Gastrocnemius medialis (tissue), 4 donors: Measurements from ENCODE around the gene DRICH1. TPM values are rescaled to one million over a fixed set of nuclear protein-coding genes. Genes with fewer than 3 reads are reported as not detected.
"Not testable (repeated sequence)": the region's sequence is repeated elsewhere in the genome, so short reads cannot be mapped to it uniquely, and the experiment has no call there.

Experiments
- ATAC-seq, 2 donors: fragments of 150-250 bp; one replicate each; pipeline ENCODE4 v1.9.1; 2016
- DNase-seq, 2 donors: peaks; one replicate each; pipeline ENCODE4 v3.0.0-alpha.2; 2019
- H3K27ac ChIP-seq, 4 donors: fragments of 200-600 bp; sonication (generic); 1 replicate in 1 of 4; 2 replicates in 3 of 4; pipeline ENCODE4 v1.5.1; 2016 to 2018; ENCODE audit warnings: mild to moderate bottlenecking in 2 of 4, moderate library complexity in 1 of 4
- H3K27me3 ChIP-seq, 3 donors: fragments of 200-600 bp; sonication (generic) in 2 of 3; 1 replicate in 1 of 3; 2 replicates in 2 of 3; pipeline versions ENCODE4 v1.5.1 to v1.6.0; 2016 to 2019; ENCODE audit warnings: mild to moderate bottlenecking in 1 of 3, moderate library complexity in 1 of 3
- H3K36me3 ChIP-seq, 2 donors: fragments of 200-600 bp; sonication (generic) in 1 of 2; one replicate each; pipeline ENCODE4 v1.5.1; 2017 to 2018
- H3K4me1 ChIP-seq, 2 donors: fragments of 200-600 bp; sonication (generic) in 1 of 2; one replicate each; pipeline ENCODE4 v1.5.1; 2016 to 2017; ENCODE audit warnings: mild to moderate bottlenecking in 2 of 2
- H3K4me3 ChIP-seq, 4 donors: fragments of 200-600 bp; sonication (generic) in 3 of 4; 1 replicate in 1 of 4; 2 replicates in 3 of 4; pipeline ENCODE4 v1.5.1; 2016 to 2019; ENCODE audit warnings: mild to moderate bottlenecking in 2 of 4
- H3K9me3 ChIP-seq, 3 donors: fragments of 200-600 bp; sonication (generic) in 2 of 3; 1 replicate in 1 of 3; 2 replicates in 2 of 3; pipeline ENCODE4 v1.5.1; 2016 to 2019
- POLR2A ChIP-seq, 2 donors: fragments of 450-650 bp; IDR thresholded peaks; one replicate each; pipeline ENCODE4 v1.6.1; 2017; ENCODE audit warnings: antibody characterized with exemption in 2 of 2, mild to moderate bottlenecking in 2 of 2, moderate library complexity in 2 of 2
- in situ Hi-C, 4 donors: fragments of 200-750 bp; cut with MboI; loops; one replicate each; pipeline versions ENCODE4 v1.15.0 to v1.8.0; 2017; ENCODE audit warnings: low sequenced_read_pairs in 4 of 4
- intact Hi-C: fragments of 100-400 bp; cut with DNase I; formaldehyde crosslinking; loops from one replicate; pipeline ENCODE4 v1.15.1; 2023; ENCODE audit warnings: low total_unique reads
- total RNA-seq, 4 donors: library from RNA; depleted of rRNA; stranded (reverse); fragments of >200 nt; gene quantifications; one replicate each; pipeline versions ENCODE4 v1.1.0 to v1.2.3, GENCODE V29; 2016
- TF ChIP-seq, protein P1 (sequence below), 5 experiments: fragments of 450-650 bp in 3 of 5; fragments of 200-600 bp in 2 of 5; sonication (generic) in 2 of 5; IDR thresholded peaks in 4 of 5; conservative IDR thresholded peaks in 1 of 5; 1 replicate in 4 of 5; 2 replicates in 1 of 5; pipeline ENCODE4 v1.5.1; 2016 to 2019; ENCODE audit warnings: antibody characterized with exemption in 5 of 5, mild to moderate bottlenecking in 3 of 5, moderate library complexity in 3 of 5

Gene DRICH1
- total RNA-seq, 4 donors from 2014 or later: not detected

DNA sequence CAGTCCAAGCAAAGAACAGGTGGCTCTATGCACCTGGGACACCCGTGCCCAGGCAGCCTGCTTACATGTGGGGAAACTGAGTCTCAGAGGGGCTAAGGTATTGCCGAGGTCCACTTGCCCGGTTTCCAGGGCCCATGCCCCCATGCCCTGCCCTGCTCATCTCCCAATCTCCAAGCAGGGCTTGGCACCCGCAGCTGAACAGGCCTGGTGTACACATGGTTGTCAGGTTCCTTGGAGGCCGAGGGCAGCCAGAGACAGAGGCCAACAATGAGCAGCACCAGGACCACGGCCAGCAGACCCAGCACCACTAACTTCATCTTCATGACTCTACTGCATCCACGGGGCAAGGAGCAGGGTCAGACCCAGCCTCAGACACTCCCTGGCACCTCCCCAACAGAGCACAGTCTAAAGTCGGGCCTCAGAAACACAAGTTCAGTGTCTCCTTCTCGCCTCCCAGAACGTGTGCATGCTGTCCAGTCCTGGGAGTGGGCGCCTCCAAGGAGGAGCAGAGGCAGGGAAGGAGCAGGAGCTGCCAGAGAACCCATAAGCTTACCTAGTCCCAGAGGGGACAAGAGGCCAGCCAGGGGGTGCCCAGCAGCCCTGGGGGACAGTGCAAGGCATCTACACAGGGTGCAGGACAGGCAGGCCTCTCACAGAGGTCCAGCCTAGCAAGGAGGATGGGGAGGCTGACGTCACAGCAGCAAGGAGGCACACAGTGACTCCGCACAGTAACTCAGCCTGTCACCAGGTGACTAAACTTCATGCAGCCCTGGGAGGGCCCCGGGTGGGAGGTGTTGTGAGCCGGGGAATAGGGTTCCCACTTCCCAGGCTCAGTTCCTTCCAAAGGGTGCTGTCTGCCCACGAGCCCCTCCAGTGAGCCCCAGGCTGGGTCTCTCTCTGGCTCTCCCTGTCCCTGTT, 38.5 kb upstream of the DRICH1 start:
- no peaks in the 10 kb centered on the region for H3K36me3 ChIP-seq
- H3K27ac ChIP-seq: no peak overlapping the region
- in situ Hi-C loops: no loop called here
- TF ChIP-seq, protein P1, sequence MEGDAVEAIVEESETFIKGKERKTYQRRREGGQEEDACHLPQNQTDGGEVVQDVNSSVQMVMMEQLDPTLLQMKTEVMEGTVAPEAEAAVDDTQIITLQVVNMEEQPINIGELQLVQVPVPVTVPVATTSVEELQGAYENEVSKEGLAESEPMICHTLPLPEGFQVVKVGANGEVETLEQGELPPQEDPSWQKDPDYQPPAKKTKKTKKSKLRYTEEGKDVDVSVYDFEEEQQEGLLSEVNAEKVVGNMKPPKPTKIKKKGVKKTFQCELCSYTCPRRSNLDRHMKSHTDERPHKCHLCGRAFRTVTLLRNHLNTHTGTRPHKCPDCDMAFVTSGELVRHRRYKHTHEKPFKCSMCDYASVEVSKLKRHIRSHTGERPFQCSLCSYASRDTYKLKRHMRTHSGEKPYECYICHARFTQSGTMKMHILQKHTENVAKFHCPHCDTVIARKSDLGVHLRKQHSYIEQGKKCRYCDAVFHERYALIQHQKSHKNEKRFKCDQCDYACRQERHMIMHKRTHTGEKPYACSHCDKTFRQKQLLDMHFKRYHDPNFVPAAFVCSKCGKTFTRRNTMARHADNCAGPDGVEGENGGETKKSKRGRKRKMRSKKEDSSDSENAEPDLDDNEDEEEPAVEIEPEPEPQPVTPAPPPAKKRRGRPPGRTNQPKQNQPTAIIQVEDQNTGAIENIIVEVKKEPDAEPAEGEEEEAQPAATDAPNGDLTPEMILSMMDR (IDR thresholded peaks at IDR 0.05 in 4 of 5, conservative IDR thresholded peaks at IDR 0.05 in 1 of 5): no peak
- TF ChIP-seq POLR2A (IDR thresholded peaks at IDR 0.05): no peak
- ATAC-seq (no peak), DNase-seq (no peak)
- no peaks in the 10 kb centered on the region for H3K9me3 ChIP-seq
- intact Hi-C loops: no loop called here
- H3K4me1 ChIP-seq: peaks cover 0 to 1% of the 10 kb centered on the region in 2 donors
- H3K27me3 ChIP-seq: no peaks in the 10 kb centered on the region
- no peak overlapping the region for H3K4me3 ChIP-seq

DNA sequence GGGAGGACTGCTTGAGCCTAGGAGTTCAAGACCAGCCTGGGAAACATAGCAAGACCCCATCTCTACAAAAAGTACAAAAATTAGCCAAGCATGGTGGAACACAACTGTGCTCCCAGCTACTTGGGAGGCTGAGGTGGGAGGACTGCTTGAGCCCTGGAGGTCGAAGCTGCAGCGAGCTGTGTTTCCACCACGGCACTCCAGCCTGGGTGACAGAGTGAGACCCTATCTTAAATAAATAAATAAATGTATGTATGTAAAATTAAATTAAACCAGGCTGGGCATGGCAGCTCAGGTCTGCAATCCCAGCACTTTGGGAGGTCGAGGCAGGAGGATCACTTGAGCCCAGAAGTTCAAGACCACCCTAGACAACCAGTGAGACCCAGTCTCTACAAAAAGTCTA, 28.3 kb upstream of the DRICH1 start:
- H3K27me3 ChIP-seq, H3K27ac ChIP-seq, H3K4me3 ChIP-seq, ATAC-seq, intact Hi-C loops, H3K9me3 ChIP-seq, DNase-seq, in situ Hi-C loops, H3K4me1 ChIP-seq: not testable (repeated sequence)
- peaks cover 0 to 16% of the 10 kb centered on the region in 2 donors for H3K36me3 ChIP-seq

DNA sequence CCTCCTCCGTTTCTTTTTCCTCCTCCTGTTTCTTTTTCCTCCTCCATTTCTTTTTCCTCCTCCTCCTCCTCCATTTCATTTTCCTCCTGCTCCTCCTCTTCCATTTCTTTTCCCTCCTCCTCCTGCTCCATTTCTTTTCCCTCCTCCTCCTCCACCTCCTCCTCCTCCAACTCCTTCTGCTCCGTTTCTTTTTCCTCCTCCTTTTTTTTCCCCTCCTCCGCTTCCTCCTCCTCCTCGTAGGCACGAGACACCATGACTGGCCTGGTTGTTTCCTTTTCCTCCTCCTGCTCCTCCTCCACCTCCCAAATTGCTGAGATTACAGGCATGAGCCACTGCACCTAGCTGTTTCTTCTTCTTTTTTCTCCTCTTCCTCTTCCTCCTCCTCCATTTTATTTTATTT, 25.6 kb upstream of the DRICH1 start:
- Histone ChIP-seq H3K36me3 (peaks cover 0 to 16% of the 10 kb centered on the region in 2 donors), H3K9me3 (no peaks in the 10 kb centered on the region), H3K27me3 (no peaks in the 10 kb centered on the region), H3K27ac (no peak overlapping the region), H3K4me3 (no peak overlapping the region), H3K4me1 (no peaks in the 10 kb centered on the region)
- DNase-seq (no peak), ATAC-seq (no peak)
- TF ChIP-seq, protein P1 (IDR thresholded peaks at IDR 0.05 in 4 of 5, conservative IDR thresholded peaks at IDR 0.05 in 1 of 5): no peak
- TF ChIP-seq POLR2A (IDR thresholded peaks at IDR 0.05): no peak
- in situ Hi-C loops (no loop called here), intact Hi-C loops (no loop called here)

DNA sequence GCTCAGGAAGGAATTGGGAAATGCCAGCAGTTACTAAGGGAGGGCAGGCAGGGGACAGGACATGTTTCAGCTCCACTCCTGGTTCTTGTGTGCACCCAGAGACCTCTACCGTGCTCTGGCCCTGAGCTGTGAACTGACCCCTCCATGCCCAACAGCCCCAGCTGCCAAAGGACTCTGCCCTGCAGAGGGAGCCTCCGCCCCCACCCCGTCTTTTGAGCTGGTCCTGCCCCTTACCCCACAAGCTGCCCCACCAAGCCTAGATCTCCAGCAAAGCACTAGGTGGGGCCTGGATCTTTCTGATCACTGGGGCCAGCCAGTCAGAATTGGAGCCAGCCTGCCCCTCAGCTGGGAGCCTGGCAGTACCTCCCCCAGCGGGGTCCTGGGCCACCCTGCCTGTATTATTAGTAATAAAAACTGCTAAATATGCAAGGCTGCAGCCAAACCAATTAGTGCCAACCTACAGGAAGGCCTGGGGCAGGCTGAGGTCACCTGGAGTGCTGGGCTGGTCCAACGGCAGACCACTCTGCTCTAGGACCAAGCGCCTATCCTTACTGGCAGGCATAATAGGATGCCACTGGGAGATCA, 23.9 kb upstream of the DRICH1 start:
- Histone ChIP-seq H3K4me3 (no peak overlapping the region), H3K4me1 (no peaks in the 10 kb centered on the region), H3K27ac (no peak overlapping the region), H3K9me3 (no peaks in the 10 kb centered on the region), H3K36me3 (peaks cover 0 to 19% of the 10 kb centered on the region in 2 donors), H3K27me3 (no peaks in the 10 kb centered on the region)
- in situ Hi-C loops: no loop called here
- no peak for TF ChIP-seq POLR2A (IDR thresholded peaks at IDR 0.05)
- TF ChIP-seq, protein P1 (IDR thresholded peaks at IDR 0.05 in 4 of 5, conservative IDR thresholded peaks at IDR 0.05 in 1 of 5): no peak
- DNase-seq: no peak
- intact Hi-C loops: no loop called here
- ATAC-seq: no peak

DNA sequence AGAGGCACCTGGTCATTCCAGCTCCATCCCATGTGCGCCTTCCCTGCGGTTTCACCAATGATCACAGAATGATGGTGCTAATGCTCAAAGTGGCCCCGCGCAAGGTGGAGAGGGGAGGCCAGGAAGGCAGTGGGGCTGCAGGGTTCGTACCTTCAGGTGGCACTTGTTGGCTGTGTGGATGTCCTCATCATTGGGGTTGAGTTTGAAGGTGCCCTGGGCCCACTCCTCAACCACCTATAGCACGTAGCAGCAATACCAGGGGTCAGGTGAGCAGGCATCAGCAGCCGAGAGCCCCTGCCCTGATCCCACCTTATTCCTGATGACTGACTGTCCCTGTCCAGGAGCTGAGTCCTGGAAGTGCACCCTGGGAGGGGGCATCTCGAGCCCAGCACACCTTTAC, 20.6 kb upstream of the DRICH1 start:
- Histone ChIP-seq H3K36me3 (peaks cover 0 to 5% of the 10 kb centered on the region in 2 donors), H3K27ac (no peak overlapping the region), H3K9me3 (no peaks in the 10 kb centered on the region), H3K27me3 (no peaks in the 10 kb centered on the region), H3K4me1 (no peaks in the 10 kb centered on the region), H3K4me3 (no peak overlapping the region)
- ATAC-seq (no peak), DNase-seq (no peak)
- intact Hi-C loops: no loop called here
- in situ Hi-C loops: no loop called here
- TF ChIP-seq POLR2A (IDR thresholded peaks at IDR 0.05): no peak
- TF ChIP-seq, protein P1 (IDR thresholded peaks at IDR 0.05 in 4 of 5, conservative IDR thresholded peaks at IDR 0.05 in 1 of 5): no peak
